WTC11 (cell line): ENCODE data around the gene LRIT3. TPM values are rescaled to one million over a fixed set of nuclear protein-coding genes. Genes with fewer than 3 reads are reported as not detected.

Source experiments
- ATAC-seq: fragments of 200-7000 bp; cut with Tn5 transposase; 2 replicates; pipeline ENCODE4 v1.10.0; 2021; ENCODE audit warnings: mild to moderate bottlenecking, moderate library complexity
- CTCF ChIA-PET: fragments of 300-600 bp; sonication (Branson Sonifier 250); formaldehyde crosslinking; loops from one replicate; lab custom pipeline; 2021; ENCODE audit warnings: antibody characterized with exemption; lab: Charles Lee
- POLR2A ChIA-PET: fragments of 350-600 bp; sonication (Branson Sonifier 250); formaldehyde crosslinking; loops from one replicate; lab custom pipeline; 2021; ENCODE audit warnings: antibody characterized with exemption; lab: Charles Lee
- DNase-seq: peaks from one replicate; pipeline ENCODE4 v3.0.0; 2021; ENCODE audit warnings: low spot score
- H3K27ac Mint-ChIP-seq: 2 replicates; pipeline ENCODE4 v1.8.0; 2021; ENCODE audit warnings: mixed read lengths
- H3K27me3 Mint-ChIP-seq: 2 replicates; pipeline ENCODE4 v1.8.0; 2021; ENCODE audit warnings: low read depth, mild to moderate bottlenecking, moderate library complexity, mixed read lengths
- H3K36me3 Mint-ChIP-seq: 2 replicates; pipeline ENCODE4 v1.8.0; 2021; ENCODE audit warnings: mixed read lengths
- H3K4me1 Mint-ChIP-seq: 2 replicates; pipeline ENCODE4 v1.8.0; 2022; ENCODE audit warnings: mixed read lengths
- H3K4me3 Mint-ChIP-seq: 2 replicates; pipeline ENCODE4 v1.8.0; 2021; ENCODE audit warnings: mild to moderate bottlenecking, moderate library complexity, mixed read lengths
- H3K9me3 Mint-ChIP-seq: 2 replicates; pipeline ENCODE4 v1.8.0; 2021; ENCODE audit warnings: mixed read lengths
- ELF4 ChIP-seq: sonication (generic); formaldehyde crosslinking; IDR thresholded peaks from 2 replicates; pipeline ENCODE4 v1.8.1; 2022; ENCODE audit warnings: low read depth, mild to moderate bottlenecking, moderate library complexity, missing genetic modification reagents
- GRHL2 ChIP-seq: fragments of 250-450 bp; sonication (Bioruptor Pico); IDR thresholded peaks from 2 replicates; pipeline ENCODE4 v1.8.0; 2022; ENCODE audit warnings: mild to moderate bottlenecking, moderate library complexity; ENCODE audit not compliant: insufficient replicate concordance, severe bottlenecking
- KAT7 ChIP-seq: sonication (generic); formaldehyde crosslinking; IDR thresholded peaks from 2 replicates; pipeline ENCODE4 v1.8.1; 2023; ENCODE audit warnings: missing genetic modification reagents, mild to moderate bottlenecking, borderline replicate concordance
- MXD4 ChIP-seq: fragments of 250-450 bp; sonication (Bioruptor Pico); IDR thresholded peaks from 2 replicates; pipeline ENCODE4 v1.8.0; 2021; ENCODE audit warnings: mild to moderate bottlenecking, moderate library complexity, borderline replicate concordance
- NFATC4 ChIP-seq: fragments of 250-450 bp; sonication (Bioruptor Pico); IDR thresholded peaks from 2 replicates; pipeline ENCODE4 v1.9.0; 2021; ENCODE audit warnings: mild to moderate bottlenecking
- NR1H2 ChIP-seq: sonication (generic); formaldehyde crosslinking; IDR thresholded peaks from 2 replicates; pipeline ENCODE4 v1.9.0; 2021; ENCODE audit warnings: mild to moderate bottlenecking, moderate library complexity, missing genetic modification reagents
- NR3C1 ChIP-seq: sonication (generic); formaldehyde crosslinking; conservative IDR thresholded peaks from 2 replicates; pipeline ENCODE4 v1.8.1; 2023; ENCODE audit warnings: low read depth, mild to moderate bottlenecking, missing genetic modification reagents
- SOX15 ChIP-seq: fragments of 250-450 bp; sonication (Bioruptor Pico); IDR thresholded peaks from 2 replicates; pipeline ENCODE4 v1.9.0; 2021; ENCODE audit warnings: mild to moderate bottlenecking
- SP1 ChIP-seq: sonication (generic); formaldehyde crosslinking; conservative IDR thresholded peaks from 2 replicates; pipeline ENCODE4 v1.8.1; 2022; ENCODE audit warnings: missing genetic modification reagents
- TEAD4 ChIP-seq: sonication (generic); formaldehyde crosslinking; IDR thresholded peaks from 2 replicates; pipeline ENCODE4 v1.8.0; 2022; ENCODE audit warnings: mild to moderate bottlenecking, missing genetic modification reagents
- ZNF219 ChIP-seq: sonication (generic); formaldehyde crosslinking; IDR thresholded peaks from 2 replicates; pipeline ENCODE4 v1.8.0; 2023; ENCODE audit warnings: missing genetic modification reagents, mild to moderate bottlenecking, borderline replicate concordance
- ZNF232 ChIP-seq: sonication (generic); formaldehyde crosslinking; IDR thresholded peaks from 2 replicates; pipeline ENCODE4 v1.8.0; 2022; ENCODE audit warnings: mild to moderate bottlenecking, missing genetic modification reagents
- ZNF317 ChIP-seq: sonication (generic); formaldehyde crosslinking; IDR thresholded peaks from 2 replicates; pipeline ENCODE4 v1.8.1; 2023; ENCODE audit warnings: low read depth, mild to moderate bottlenecking, moderate library complexity, missing genetic modification reagents, borderline replicate concordance
- total RNA-seq: library from RNA; stranded (reverse); gene quantifications from 3 replicates; pipeline ENCODE4 v1.2.3, GENCODE V29; 2021
- TF ChIP-seq, protein P1 (sequence below): sonication (generic); formaldehyde crosslinking; IDR thresholded peaks from 2 replicates; pipeline ENCODE4 v1.8.0; 2022; ENCODE audit warnings: mild to moderate bottlenecking, missing genetic modification reagents
- TF ChIP-seq, protein P2 (sequence below): fragments of 250-450 bp; sonication (Bioruptor Pico); IDR thresholded peaks from 2 replicates; pipeline ENCODE4 v1.8.0; 2021; ENCODE audit warnings: mild to moderate bottlenecking
- TF ChIP-seq, protein P3 (sequence below): sonication (generic); formaldehyde crosslinking; IDR thresholded peaks from 2 replicates; pipeline ENCODE4 v1.8.0; 2023; ENCODE audit warnings: missing genetic modification reagents
- TF ChIP-seq, protein P4 (sequence below): fragments of 250-450 bp; sonication (Bioruptor Pico); IDR thresholded peaks from 2 replicates; pipeline ENCODE4 v2.1.2; 2022; ENCODE audit warnings: mild to moderate bottlenecking, moderate library complexity
- TF ChIP-seq, protein P5 (sequence below): fragments of 250-450 bp; sonication (Bioruptor Pico); IDR thresholded peaks from 2 replicates; pipeline ENCODE4 v1.9.0; 2021; ENCODE audit warnings: mild to moderate bottlenecking
- TF ChIP-seq, protein P6 (sequence below): sonication (generic); formaldehyde crosslinking; IDR thresholded peaks from 2 replicates; pipeline ENCODE4 v1.8.1; 2023; ENCODE audit warnings: mild to moderate bottlenecking, missing genetic modification reagents

Gene LRIT3
- total RNA-seq, 1 experiment from 2014 or later: 0.11 TPM

DNA sequence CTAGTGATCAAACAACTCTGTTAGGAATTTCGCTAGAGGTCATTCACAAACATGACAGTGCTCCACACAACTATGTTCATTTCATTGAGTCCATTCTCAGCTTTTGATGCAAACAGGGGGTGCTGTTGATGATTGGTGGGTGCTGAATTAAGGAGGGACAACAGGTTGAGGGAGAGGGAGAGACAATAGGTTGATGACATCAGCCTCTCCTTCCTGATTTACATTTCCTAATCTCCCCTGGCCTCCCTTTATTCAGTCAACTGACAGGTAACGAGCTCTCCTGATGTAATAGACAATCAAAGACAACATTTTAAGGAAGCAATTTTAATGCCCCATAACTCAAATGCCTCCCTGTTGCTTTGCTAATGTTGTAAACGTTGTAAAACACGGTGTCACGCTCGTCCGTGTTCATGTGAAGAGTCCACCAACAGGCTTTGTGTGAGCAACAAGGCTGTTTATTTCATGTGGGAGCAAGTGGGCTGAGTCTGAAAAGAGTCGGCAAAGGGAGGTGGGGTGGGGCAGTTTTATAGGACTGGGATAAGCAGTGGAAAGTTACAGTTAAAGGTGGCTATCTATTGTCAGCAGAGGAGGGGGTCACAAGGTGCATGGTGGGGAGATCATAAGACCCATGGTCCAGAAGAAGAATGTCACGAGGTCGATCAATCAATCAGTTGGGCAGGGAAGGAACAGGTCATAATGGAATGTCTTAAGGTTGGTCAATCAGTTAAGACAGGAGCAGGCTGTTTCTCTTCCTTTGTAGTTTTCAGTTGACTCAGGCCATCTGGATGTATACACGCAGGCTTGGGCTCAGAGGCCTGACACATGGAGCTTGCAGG, 37.1 kb upstream of the LRIT3 start:
- ATAC-seq: peak; percentile 29
- Mint-ChIP-seq H3K27ac (peak overlapping the region; percentile 6; the same call in 1 of the 2 replicates), H3K36me3 (no peaks in the 10 kb centered on the region), H3K27me3 (no peaks in the 10 kb centered on the region; the same call in 1 of the 2 replicates), H3K9me3 (no peaks in the 10 kb centered on the region), H3K4me1 (peaks cover 14% of the 10 kb centered on the region), H3K4me3 (no peak overlapping the region; the same call in 1 of the 2 replicates)
- CTCF ChIA-PET: no interaction called here
- DNase-seq: no peak
- POLR2A ChIA-PET: interaction anchor here (0.5 to 1.0 kb wide), 3 partner anchors 93 to 251 kb away, joined by 3 to 4 read pairs (median 4); partner anchors contain the start of genes CASP6 and MCUB
- TF ChIP-seq SOX15 (CRISPR knock-in tag) (no peak), ZNF232 (CRISPR knock-in tag) (no peak), ELF4 (CRISPR knock-in tag) (no peak), SP1 (no peak), TEAD4 (CRISPR knock-in tag) (no peak), GRHL2 (CRISPR knock-in tag) (no peak), ZNF317 (CRISPR knock-in tag) (no peak), NFATC4 (CRISPR knock-in tag) (no peak), MXD4 (no peak), ZNF219 (CRISPR knock-in tag) (no peak), NR3C1 (no peak), NR1H2 (CRISPR knock-in tag) (no peak), KAT7 (CRISPR knock-in tag) (no peak)
- TF ChIP-seq, protein P1, sequence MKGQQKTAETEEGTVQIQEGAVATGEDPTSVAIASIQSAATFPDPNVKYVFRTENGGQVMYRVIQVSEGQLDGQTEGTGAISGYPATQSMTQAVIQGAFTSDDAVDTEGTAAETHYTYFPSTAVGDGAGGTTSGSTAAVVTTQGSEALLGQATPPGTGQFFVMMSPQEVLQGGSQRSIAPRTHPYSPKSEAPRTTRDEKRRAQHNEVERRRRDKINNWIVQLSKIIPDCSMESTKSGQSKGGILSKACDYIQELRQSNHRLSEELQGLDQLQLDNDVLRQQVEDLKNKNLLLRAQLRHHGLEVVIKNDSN (CRISPR knock-in tag): no peak
- TF ChIP-seq, protein P2, sequence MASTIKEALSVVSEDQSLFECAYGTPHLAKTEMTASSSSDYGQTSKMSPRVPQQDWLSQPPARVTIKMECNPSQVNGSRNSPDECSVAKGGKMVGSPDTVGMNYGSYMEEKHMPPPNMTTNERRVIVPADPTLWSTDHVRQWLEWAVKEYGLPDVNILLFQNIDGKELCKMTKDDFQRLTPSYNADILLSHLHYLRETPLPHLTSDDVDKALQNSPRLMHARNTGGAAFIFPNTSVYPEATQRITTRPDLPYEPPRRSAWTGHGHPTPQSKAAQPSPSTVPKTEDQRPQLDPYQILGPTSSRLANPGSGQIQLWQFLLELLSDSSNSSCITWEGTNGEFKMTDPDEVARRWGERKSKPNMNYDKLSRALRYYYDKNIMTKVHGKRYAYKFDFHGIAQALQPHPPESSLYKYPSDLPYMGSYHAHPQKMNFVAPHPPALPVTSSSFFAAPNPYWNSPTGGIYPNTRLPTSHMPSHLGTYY (CRISPR knock-in tag): no peak
- TF ChIP-seq, protein P3, sequence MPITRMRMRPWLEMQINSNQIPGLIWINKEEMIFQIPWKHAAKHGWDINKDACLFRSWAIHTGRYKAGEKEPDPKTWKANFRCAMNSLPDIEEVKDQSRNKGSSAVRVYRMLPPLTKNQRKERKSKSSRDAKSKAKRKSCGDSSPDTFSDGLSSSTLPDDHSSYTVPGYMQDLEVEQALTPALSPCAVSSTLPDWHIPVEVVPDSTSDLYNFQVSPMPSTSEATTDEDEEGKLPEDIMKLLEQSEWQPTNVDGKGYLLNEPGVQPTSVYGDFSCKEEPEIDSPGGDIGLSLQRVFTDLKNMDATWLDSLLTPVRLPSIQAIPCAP (CRISPR knock-in tag): no peak
- TF ChIP-seq, protein P4, sequence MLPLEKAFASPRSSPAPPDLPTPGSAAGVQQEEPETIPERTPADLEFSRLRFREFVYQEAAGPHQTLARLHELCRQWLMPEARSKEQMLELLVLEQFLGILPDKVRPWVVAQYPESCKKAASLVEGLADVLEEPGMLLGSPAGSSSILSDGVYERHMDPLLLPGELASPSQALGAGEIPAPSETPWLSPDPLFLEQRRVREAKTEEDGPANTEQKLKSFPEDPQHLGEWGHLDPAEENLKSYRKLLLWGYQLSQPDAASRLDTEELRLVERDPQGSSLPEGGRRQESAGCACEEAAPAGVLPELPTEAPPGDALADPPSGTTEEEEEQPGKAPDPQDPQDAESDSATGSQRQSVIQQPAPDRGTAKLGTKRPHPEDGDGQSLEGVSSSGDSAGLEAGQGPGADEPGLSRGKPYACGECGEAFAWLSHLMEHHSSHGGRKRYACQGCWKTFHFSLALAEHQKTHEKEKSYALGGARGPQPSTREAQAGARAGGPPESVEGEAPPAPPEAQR: no peak
- TF ChIP-seq, protein P5, sequence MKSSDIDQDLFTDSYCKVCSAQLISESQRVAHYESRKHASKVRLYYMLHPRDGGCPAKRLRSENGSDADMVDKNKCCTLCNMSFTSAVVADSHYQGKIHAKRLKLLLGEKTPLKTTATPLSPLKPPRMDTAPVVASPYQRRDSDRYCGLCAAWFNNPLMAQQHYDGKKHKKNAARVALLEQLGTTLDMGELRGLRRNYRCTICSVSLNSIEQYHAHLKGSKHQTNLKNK (CRISPR knock-in tag): no peak
- TF ChIP-seq, protein P6, sequence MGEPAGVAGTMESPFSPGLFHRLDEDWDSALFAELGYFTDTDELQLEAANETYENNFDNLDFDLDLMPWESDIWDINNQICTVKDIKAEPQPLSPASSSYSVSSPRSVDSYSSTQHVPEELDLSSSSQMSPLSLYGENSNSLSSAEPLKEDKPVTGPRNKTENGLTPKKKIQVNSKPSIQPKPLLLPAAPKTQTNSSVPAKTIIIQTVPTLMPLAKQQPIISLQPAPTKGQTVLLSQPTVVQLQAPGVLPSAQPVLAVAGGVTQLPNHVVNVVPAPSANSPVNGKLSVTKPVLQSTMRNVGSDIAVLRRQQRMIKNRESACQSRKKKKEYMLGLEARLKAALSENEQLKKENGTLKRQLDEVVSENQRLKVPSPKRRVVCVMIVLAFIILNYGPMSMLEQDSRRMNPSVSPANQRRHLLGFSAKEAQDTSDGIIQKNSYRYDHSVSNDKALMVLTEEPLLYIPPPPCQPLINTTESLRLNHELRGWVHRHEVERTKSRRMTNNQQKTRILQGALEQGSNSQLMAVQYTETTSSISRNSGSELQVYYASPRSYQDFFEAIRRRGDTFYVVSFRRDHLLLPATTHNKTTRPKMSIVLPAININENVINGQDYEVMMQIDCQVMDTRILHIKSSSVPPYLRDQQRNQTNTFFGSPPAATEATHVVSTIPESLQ (CRISPR knock-in tag): no peak
